Effector memory CD4-positive, alpha-beta T cell (primary cell): Measurements from ENCODE around the gene RYR3.

Source experiments
- DNase-seq, 3 donors: peaks; one replicate each; pipeline ENCODE4 v3.0.0-alpha.2; 2020
- H3K27ac ChIP-seq: 2 replicates; pipeline ENCODE4 v1.7.0; 2013; ENCODE audit warnings: mild to moderate bottlenecking, low read length, moderate library complexity; ENCODE audit not compliant: insufficient read depth, poor library complexity, severe bottlenecking
- H3K27me3 ChIP-seq: replicated peaks from 2 replicates; pipeline ENCODE4 v1.7.0; 2013; ENCODE audit warnings: mild to moderate bottlenecking, low read length; ENCODE audit not compliant: insufficient read depth, control insufficient read depth, poor library complexity, severe bottlenecking
- H3K36me3 ChIP-seq: 2 replicates; pipeline ENCODE4 v1.7.0; 2013; ENCODE audit warnings: mild to moderate bottlenecking, low read length, moderate library complexity; ENCODE audit not compliant: control insufficient read depth, insufficient read depth
- H3K4me1 ChIP-seq: 2 replicates; pipeline ENCODE4 v1.7.0; 2013; ENCODE audit warnings: low read length, mild to moderate bottlenecking; ENCODE audit not compliant: control insufficient read depth, insufficient read depth, poor library complexity, severe bottlenecking
- H3K4me3 ChIP-seq: 2 replicates; pipeline ENCODE4 v1.7.0; 2013; ENCODE audit warnings: low read length, low read depth, mild to moderate bottlenecking; ENCODE audit not compliant: insufficient read depth, poor library complexity, severe bottlenecking
- H3K9me3 ChIP-seq: 2 replicates; pipeline ENCODE4 v1.7.0; 2013; ENCODE audit warnings: mild to moderate bottlenecking, low read length, moderate library complexity; ENCODE audit not compliant: control insufficient read depth

The RYR3 gene

GRCh38 chr15:33317896-33318295, 7.1 kb downstream of the RYR3 start:
- H3K27me3 ChIP-seq = peaks cover 4% of the 10 kb centered on the region
- no peaks in the 10 kb centered on the region for H3K36me3 ChIP-seq
- no peak overlapping the region for H3K4me3 ChIP-seq
- no peaks in the 10 kb centered on the region for H3K4me1 ChIP-seq
- no peaks in the 10 kb centered on the region for H3K9me3 ChIP-seq
- no peak for DNase-seq
- H3K27ac ChIP-seq = no peak overlapping the region

GRCh38 chr15:33320017-33320416, 9.2 kb downstream of the RYR3 start:
- no peak for DNase-seq

GRCh38 chr15:33322091-33322490, 11.3 kb downstream of the RYR3 start:
- Histone ChIP-seq H3K4me1 (no peaks in the 10 kb centered on the region), H3K36me3 (no peaks in the 10 kb centered on the region), H3K27ac (no peak overlapping the region), H3K27me3 (no peaks in the 10 kb centered on the region), H3K9me3 (no peaks in the 10 kb centered on the region), H3K4me3 (no peak overlapping the region)
- no peak for DNase-seq

More at GRCh38 chr15:33320017-33320416, 9.2 kb downstream of the RYR3 start:
- Histone ChIP-seq H3K36me3 (no peaks in the 10 kb centered on the region), H3K27ac (no peak overlapping the region), H3K4me1 (no peaks in the 10 kb centered on the region), H3K4me3 (no peak overlapping the region), H3K9me3 (no peaks in the 10 kb centered on the region), H3K27me3 (no peaks in the 10 kb centered on the region)

- no peaks in the 10 kb centered on the region for H3K4me1 ChIP-seq
- H3K4me3 ChIP-seq = no peak overlapping the region
- H3K9me3 ChIP-seq = no peaks in the 10 kb centered on the region
- no peaks in the 10 kb centered on the region for H3K27me3 ChIP-seq
- no peak overlapping the region for H3K27ac ChIP-seq
- no peak for DNase-seq
- H3K36me3 ChIP-seq = no peaks in the 10 kb centered on the region
These were observed 13.8 kb downstream of the RYR3 start for GRCh38 chr15:33324609-33325008.

- H3K4me1 ChIP-seq = no peaks in the 10 kb centered on the region
- H3K4me3 ChIP-seq = no peak overlapping the region
- H3K27me3 ChIP-seq = no peaks in the 10 kb centered on the region
- no peaks in the 10 kb centered on the region for H3K36me3 ChIP-seq
- no peak overlapping the region for H3K27ac ChIP-seq
- no peaks in the 10 kb centered on the region for H3K9me3 ChIP-seq
- no peak for DNase-seq
These were observed 16.1 kb downstream of the RYR3 start for GRCh38 chr15:33326908-33327307.

- no peaks in the 10 kb centered on the region for H3K36me3 ChIP-seq
- no peak overlapping the region for H3K4me3 ChIP-seq
- H3K27me3 ChIP-seq = no peaks in the 10 kb centered on the region
- no peak overlapping the region for H3K27ac ChIP-seq
- H3K9me3 ChIP-seq = no peaks in the 10 kb centered on the region
- H3K4me1 ChIP-seq = no peaks in the 10 kb centered on the region
- DNase-seq = no peak
These were observed 17.3 kb downstream of the RYR3 start for GRCh38 chr15:33328106-33328505.

- no peak for DNase-seq
- no peak overlapping the region for H3K27ac ChIP-seq
- H3K4me3 ChIP-seq = no peak overlapping the region
- no peaks in the 10 kb centered on the region for H3K36me3 ChIP-seq
- no peaks in the 10 kb centered on the region for H3K27me3 ChIP-seq
- H3K9me3 ChIP-seq = no peaks in the 10 kb centered on the region
- no peaks in the 10 kb centered on the region for H3K4me1 ChIP-seq
These were observed 18.7 kb downstream of the RYR3 start for GRCh38 chr15:33329457-33329856.

GRCh38 chr15:33330931-33331330, 20.2 kb downstream of the RYR3 start:
- H3K4me1 ChIP-seq = no peaks in the 10 kb centered on the region
- H3K27ac ChIP-seq = no peak overlapping the region
- no peaks in the 10 kb centered on the region for H3K36me3 ChIP-seq
- no peak for DNase-seq
- H3K9me3 ChIP-seq = no peaks in the 10 kb centered on the region
- H3K27me3 ChIP-seq = no peaks in the 10 kb centered on the region
- H3K4me3 ChIP-seq = no peak overlapping the region

- Histone ChIP-seq H3K4me1 (no peaks in the 10 kb centered on the region), H3K27ac (no peak overlapping the region), H3K36me3 (no peaks in the 10 kb centered on the region), H3K4me3 (no peak overlapping the region), H3K27me3 (no peaks in the 10 kb centered on the region), H3K9me3 (no peaks in the 10 kb centered on the region)
- no peak for DNase-seq
These were observed 31.2 kb downstream of the RYR3 start for GRCh38 chr15:33341953-33342352.

- H3K27me3 ChIP-seq = no peaks in the 10 kb centered on the region
- H3K4me1 ChIP-seq = no peaks in the 10 kb centered on the region
- no peak overlapping the region for H3K4me3 ChIP-seq
- no peak for DNase-seq
- no peak overlapping the region for H3K27ac ChIP-seq
- H3K36me3 ChIP-seq = no peaks in the 10 kb centered on the region
- H3K9me3 ChIP-seq = no peaks in the 10 kb centered on the region
These were observed 32.5 kb downstream of the RYR3 start for GRCh38 chr15:33343275-33343674.

GRCh38 chr15:33344111-33344510, 33.3 kb downstream of the RYR3 start:
- Histone ChIP-seq H3K9me3 (no peaks in the 10 kb centered on the region), H3K27ac (no peak overlapping the region), H3K27me3 (no peaks in the 10 kb centered on the region), H3K36me3 (no peaks in the 10 kb centered on the region), H3K4me1 (no peaks in the 10 kb centered on the region), H3K4me3 (no peak overlapping the region)
- no peak for DNase-seq
